Measurements from ENCODE around the gene S1PR5.

DNA sequence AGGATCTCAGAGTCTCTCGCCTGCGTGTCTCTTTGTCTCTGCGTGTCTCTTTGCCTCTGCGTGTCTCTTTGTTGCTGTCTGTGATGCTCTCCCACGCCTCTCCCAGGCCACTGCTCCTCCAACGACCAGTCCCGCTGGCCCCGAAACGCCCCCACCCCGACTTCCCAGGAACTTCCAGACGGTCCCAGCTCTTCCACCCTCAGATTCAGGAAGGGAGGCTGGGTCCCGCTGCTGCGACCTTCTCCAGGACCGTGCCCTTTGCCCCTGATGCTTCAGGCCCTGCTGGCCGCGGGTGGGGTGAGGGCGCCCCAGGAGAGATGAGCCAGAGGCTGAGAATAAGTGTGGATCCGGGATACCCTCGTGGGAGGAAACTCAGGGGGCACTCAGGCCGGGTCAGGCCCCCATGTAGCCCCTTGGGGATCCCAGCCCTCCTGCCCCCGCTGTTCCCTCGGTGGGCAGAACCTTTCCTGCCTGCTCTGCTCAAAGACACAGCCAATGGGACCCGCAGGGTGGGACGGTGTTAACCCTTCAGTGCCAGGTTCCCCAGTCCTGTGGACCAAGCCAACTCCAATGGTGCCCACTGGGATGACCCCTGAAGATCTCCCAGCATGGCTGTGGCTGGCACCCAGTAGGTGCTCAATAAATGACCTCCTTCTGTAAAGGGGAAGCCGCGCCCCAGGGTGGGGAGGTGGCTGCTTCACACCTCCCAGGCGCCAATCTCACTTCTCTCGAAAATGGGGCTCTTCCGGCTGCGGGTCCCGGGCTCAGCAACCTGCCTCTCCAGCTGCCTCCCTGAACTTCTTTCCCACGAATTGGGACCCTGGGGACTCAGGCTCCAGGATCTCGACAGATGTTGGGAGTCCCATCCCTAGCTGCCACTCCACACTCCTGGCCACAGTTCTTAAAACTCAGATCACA, 1.5 kb upstream of the S1PR5 start:
- TF ChIP-seq, protein P1, sequence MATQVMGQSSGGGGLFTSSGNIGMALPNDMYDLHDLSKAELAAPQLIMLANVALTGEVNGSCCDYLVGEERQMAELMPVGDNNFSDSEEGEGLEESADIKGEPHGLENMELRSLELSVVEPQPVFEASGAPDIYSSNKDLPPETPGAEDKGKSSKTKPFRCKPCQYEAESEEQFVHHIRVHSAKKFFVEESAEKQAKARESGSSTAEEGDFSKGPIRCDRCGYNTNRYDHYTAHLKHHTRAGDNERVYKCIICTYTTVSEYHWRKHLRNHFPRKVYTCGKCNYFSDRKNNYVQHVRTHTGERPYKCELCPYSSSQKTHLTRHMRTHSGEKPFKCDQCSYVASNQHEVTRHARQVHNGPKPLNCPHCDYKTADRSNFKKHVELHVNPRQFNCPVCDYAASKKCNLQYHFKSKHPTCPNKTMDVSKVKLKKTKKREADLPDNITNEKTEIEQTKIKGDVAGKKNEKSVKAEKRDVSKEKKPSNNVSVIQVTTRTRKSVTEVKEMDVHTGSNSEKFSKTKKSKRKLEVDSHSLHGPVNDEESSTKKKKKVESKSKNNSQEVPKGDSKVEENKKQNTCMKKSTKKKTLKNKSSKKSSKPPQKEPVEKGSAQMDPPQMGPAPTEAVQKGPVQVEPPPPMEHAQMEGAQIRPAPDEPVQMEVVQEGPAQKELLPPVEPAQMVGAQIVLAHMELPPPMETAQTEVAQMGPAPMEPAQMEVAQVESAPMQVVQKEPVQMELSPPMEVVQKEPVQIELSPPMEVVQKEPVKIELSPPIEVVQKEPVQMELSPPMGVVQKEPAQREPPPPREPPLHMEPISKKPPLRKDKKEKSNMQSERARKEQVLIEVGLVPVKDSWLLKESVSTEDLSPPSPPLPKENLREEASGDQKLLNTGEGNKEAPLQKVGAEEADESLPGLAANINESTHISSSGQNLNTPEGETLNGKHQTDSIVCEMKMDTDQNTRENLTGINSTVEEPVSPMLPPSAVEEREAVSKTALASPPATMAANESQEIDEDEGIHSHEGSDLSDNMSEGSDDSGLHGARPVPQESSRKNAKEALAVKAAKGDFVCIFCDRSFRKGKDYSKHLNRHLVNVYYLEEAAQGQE (IDR thresholded peaks at IDR 0.05; ENCODE audit: unreplicated experiment), result no peak
- TF ChIP-seq, protein P2, sequence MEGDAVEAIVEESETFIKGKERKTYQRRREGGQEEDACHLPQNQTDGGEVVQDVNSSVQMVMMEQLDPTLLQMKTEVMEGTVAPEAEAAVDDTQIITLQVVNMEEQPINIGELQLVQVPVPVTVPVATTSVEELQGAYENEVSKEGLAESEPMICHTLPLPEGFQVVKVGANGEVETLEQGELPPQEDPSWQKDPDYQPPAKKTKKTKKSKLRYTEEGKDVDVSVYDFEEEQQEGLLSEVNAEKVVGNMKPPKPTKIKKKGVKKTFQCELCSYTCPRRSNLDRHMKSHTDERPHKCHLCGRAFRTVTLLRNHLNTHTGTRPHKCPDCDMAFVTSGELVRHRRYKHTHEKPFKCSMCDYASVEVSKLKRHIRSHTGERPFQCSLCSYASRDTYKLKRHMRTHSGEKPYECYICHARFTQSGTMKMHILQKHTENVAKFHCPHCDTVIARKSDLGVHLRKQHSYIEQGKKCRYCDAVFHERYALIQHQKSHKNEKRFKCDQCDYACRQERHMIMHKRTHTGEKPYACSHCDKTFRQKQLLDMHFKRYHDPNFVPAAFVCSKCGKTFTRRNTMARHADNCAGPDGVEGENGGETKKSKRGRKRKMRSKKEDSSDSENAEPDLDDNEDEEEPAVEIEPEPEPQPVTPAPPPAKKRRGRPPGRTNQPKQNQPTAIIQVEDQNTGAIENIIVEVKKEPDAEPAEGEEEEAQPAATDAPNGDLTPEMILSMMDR (conservative IDR thresholded peaks at IDR 0.05; ENCODE audit: low read depth in 2 of 2), result no peak
- TF ChIP-seq POLR2AphosphoS5 (IDR thresholded peaks at IDR 0.05; ENCODE audit: low read depth), result no peak
- TF ChIP-seq, protein P3, sequence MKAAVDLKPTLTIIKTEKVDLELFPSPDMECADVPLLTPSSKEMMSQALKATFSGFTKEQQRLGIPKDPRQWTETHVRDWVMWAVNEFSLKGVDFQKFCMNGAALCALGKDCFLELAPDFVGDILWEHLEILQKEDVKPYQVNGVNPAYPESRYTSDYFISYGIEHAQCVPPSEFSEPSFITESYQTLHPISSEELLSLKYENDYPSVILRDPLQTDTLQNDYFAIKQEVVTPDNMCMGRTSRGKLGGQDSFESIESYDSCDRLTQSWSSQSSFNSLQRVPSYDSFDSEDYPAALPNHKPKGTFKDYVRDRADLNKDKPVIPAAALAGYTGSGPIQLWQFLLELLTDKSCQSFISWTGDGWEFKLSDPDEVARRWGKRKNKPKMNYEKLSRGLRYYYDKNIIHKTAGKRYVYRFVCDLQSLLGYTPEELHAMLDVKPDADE (IDR thresholded peaks at IDR 0.05), result no peak
- TF ChIP-seq NANOG (IDR thresholded peaks at IDR 0.05; ENCODE audit: borderline replicate concordance), result no peak
- no peak for TF ChIP-seq ZNF331 (CRISPR knock-in tag; IDR thresholded peaks at IDR 0.05; ENCODE audit: low read depth)
- no peak for TF ChIP-seq EZH2 (IDR thresholded peaks at IDR 0.05; ENCODE audit: low read depth, unreplicated experiment)
- no peak for TF ChIP-seq EZH2phosphoT487 (IDR thresholded peaks at IDR 0.05; ENCODE audit: unreplicated experiment)
- TF ChIP-seq CREB1 (CRISPR knock-in tag; IDR thresholded peaks at IDR 0.05; ENCODE audit: low read depth), result no peak
- no peak for TF ChIP-seq JUNB (IDR thresholded peaks at IDR 0.05; ENCODE audit: unreplicated experiment)
- TF ChIP-seq, protein P4, sequence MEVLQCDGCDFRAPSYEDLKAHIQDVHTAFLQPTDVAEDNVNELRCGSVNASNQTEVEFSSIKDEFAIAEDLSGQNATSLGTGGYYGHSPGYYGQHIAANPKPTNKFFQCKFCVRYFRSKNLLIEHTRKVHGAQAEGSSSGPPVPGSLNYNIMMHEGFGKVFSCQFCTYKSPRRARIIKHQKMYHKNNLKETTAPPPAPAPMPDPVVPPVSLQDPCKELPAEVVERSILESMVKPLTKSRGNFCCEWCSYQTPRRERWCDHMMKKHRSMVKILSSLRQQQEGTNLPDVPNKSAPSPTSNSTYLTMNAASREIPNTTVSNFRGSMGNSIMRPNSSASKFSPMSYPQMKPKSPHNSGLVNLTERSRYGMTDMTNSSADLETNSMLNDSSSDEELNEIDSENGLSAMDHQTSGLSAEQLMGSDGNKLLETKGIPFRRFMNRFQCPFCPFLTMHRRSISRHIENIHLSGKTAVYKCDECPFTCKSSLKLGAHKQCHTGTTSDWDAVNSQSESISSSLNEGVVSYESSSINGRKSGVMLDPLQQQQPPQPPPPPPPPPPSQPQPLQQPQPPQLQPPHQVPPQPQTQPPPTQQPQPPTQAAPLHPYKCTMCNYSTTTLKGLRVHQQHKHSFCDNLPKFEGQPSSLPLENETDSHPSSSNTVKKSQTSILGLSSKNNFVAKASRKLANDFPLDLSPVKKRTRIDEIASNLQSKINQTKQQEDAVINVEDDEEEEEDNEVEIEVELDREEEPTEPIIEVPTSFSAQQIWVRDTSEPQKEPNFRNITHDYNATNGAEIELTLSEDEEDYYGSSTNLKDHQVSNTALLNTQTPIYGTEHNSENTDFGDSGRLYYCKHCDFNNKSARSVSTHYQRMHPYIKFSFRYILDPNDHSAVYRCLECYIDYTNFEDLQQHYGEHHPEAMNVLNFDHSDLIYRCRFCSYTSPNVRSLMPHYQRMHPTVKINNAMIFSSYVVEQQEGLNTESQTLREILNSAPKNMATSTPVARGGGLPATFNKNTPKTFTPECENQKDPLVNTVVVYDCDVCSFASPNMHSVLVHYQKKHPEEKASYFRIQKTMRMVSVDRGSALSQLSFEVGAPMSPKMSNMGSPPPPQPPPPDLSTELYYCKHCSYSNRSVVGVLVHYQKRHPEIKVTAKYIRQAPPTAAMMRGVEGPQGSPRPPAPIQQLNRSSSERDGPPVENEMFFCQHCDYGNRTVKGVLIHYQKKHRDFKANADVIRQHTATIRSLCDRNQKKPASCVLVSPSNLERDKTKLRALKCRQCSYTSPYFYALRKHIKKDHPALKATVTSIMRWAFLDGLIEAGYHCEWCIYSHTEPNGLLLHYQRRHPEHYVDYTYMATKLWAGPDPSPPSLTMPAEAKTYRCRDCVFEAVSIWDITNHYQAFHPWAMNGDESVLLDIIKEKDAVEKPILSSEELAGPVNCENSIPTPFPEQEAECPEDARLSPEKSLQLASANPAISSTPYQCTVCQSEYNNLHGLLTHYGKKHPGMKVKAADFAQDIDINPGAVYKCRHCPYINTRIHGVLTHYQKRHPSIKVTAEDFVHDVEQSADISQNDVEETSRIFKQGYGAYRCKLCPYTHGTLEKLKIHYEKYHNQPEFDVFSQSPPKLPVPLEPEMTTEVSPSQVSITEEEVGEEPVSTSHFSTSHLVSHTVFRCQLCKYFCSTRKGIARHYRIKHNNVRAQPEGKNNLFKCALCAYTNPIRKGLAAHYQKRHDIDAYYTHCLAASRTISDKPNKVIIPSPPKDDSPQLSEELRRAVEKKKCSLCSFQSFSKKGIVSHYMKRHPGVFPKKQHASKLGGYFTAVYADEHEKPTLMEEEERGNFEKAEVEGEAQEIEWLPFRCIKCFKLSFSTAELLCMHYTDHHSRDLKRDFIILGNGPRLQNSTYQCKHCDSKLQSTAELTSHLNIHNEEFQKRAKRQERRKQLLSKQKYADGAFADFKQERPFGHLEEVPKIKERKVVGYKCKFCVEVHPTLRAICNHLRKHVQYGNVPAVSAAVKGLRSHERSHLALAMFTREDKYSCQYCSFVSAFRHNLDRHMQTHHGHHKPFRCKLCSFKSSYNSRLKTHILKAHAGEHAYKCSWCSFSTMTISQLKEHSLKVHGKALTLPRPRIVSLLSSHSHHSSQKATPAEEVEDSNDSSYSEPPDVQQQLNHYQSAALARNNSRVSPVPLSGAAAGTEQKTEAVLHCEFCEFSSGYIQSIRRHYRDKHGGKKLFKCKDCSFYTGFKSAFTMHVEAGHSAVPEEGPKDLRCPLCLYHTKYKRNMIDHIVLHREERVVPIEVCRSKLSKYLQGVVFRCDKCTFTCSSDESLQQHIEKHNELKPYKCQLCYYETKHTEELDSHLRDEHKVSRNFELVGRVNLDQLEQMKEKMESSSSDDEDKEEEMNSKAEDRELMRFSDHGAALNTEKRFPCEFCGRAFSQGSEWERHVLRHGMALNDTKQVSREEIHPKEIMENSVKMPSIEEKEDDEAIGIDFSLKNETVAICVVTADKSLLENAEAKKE (CRISPR knock-in tag; IDR thresholded peaks at IDR 0.05), result no peak
- TF ChIP-seq STAT1 (IDR thresholded peaks at IDR 0.05; ENCODE audit: unreplicated experiment), result no peak
- TF ChIP-seq ZNF114 (CRISPR knock-in tag; IDR thresholded peaks at IDR 0.05), result no peak
